HEK293T (cell line): ENCODE data around the gene CLPX.

Experiments used
- CTCF ChIA-PET: fragments of 350-600 bp; formaldehyde crosslinking; extraction: SDS; loops from one replicate; lab custom pipeline; 2021; ENCODE audit warnings: antibody characterized with exemption, inconsistent platforms; lab: Yijun Ruan, JAX
- POLR2A ChIA-PET: fragments of 350-600 bp; formaldehyde crosslinking; extraction: SDS; loops from one replicate; lab custom pipeline; 2020; ENCODE audit warnings: antibody characterized with exemption, inconsistent platforms; lab: Yijun Ruan, JAX
- DNase-seq: peaks from one replicate; pipeline ENCODE4 v3.0.0; 2012; ENCODE audit warnings: mixed read lengths; ENCODE audit errors: extremely low spot score
- ARNT ChIP-seq: fragments of 450-650 bp; IDR thresholded peaks from 2 replicates; pipeline ENCODE4 v1.6.1; 2017; ENCODE audit warnings: mild to moderate bottlenecking
- BHLHE40 ChIP-seq: fragments of 450-650 bp; IDR thresholded peaks from 2 replicates; pipeline ENCODE4 v1.6.1; 2016; ENCODE audit warnings: mild to moderate bottlenecking, moderate library complexity, borderline replicate concordance
- CTBP1 ChIP-seq: fragments of 450-650 bp; IDR thresholded peaks from 2 replicates; pipeline ENCODE4 v1.6.1; 2016; ENCODE audit warnings: borderline replicate concordance
- ELF4 ChIP-seq: fragments of 450-650 bp; IDR thresholded peaks from 2 replicates; pipeline ENCODE4 v1.6.1; 2017; ENCODE audit warnings: antibody characterized with exemption
- FOXA1 ChIP-seq: fragments of 450-650 bp; IDR thresholded peaks from 2 replicates; pipeline ENCODE4 v1.6.1; 2016; ENCODE audit warnings: mild to moderate bottlenecking
- FOXK2 ChIP-seq: fragments of 450-650 bp; IDR thresholded peaks from 2 replicates; pipeline ENCODE4 v1.6.1; 2016; ENCODE audit warnings: mild to moderate bottlenecking
- FOXM1 ChIP-seq: fragments of 450-650 bp; IDR thresholded peaks from 2 replicates; pipeline ENCODE4 v1.6.1; 2017; ENCODE audit warnings: mild to moderate bottlenecking, borderline replicate concordance
- HDGF ChIP-seq: fragments of 450-650 bp; IDR thresholded peaks from 2 replicates; pipeline ENCODE4 v1.6.1; 2017; ENCODE audit warnings: antibody characterized with exemption, borderline replicate concordance
- L3MBTL2 ChIP-seq: fragments of 450-650 bp; conservative IDR thresholded peaks from 2 replicates; pipeline ENCODE4 v1.6.1; 2016; ENCODE audit warnings: mild to moderate bottlenecking
- LEF1 ChIP-seq: fragments of 450-650 bp; IDR thresholded peaks from 2 replicates; pipeline ENCODE4 v1.6.1; 2017; ENCODE audit warnings: mild to moderate bottlenecking, borderline replicate concordance
- NFRKB ChIP-seq: fragments of 450-650 bp; IDR thresholded peaks from 2 replicates; pipeline ENCODE4 v1.6.1; 2016; ENCODE audit warnings: mild to moderate bottlenecking, moderate library complexity
- SP1 ChIP-seq: fragments of 450-650 bp; IDR thresholded peaks from 2 replicates; pipeline ENCODE4 v1.6.1; 2017
- SUZ12 ChIP-seq: fragments of 450-650 bp; IDR thresholded peaks from 2 replicates; pipeline ENCODE4 v1.6.1; 2016; ENCODE audit warnings: mild to moderate bottlenecking
- TARDBP ChIP-seq: fragments of 450-650 bp; IDR thresholded peaks from 2 replicates; pipeline ENCODE4 v1.6.1; 2016
- ZNF384 ChIP-seq: fragments of 450-650 bp; IDR thresholded peaks from 2 replicates; pipeline ENCODE4 v1.6.1; 2016
- TF ChIP-seq, protein P1 (sequence below): fragments of 450-650 bp; IDR thresholded peaks from 2 replicates; pipeline ENCODE4 v1.6.1; 2016

Gene CLPX

DNA sequence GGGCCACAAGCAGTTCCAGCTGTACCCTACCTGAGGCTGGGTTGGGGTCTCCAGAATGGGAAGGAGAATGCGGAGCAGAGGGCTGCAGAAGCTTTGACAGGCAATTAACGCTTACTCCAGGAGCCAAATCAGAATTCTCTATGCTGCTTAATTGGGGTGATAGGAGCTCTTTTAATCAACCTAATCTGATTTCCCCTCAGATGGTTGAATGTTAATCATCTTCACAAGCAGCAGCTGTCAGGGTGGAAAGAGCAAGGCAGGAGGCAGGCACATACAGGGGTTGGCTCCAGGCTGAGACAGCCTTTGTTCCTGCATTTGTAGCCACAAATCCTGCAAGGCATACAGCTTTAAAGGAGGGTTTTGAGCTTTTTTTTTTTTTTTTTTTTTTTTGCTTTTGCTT is 23.5 kb upstream of the CLPX start:
- CTCF ChIA-PET: interaction anchor here (1.5 kb wide), 1 partner anchor 62 kb away, joined by 4 read pairs; no protein-coding TSS in a partner anchor
- POLR2A ChIA-PET: interaction anchor here (0.8 to 2.7 kb wide), 2 partner anchors 24 to 96 kb away, joined by 3 to 8 read pairs; partner anchors contain the start of genes CLPX and RNU5B-1
- DNase-seq: no peak

DNA sequence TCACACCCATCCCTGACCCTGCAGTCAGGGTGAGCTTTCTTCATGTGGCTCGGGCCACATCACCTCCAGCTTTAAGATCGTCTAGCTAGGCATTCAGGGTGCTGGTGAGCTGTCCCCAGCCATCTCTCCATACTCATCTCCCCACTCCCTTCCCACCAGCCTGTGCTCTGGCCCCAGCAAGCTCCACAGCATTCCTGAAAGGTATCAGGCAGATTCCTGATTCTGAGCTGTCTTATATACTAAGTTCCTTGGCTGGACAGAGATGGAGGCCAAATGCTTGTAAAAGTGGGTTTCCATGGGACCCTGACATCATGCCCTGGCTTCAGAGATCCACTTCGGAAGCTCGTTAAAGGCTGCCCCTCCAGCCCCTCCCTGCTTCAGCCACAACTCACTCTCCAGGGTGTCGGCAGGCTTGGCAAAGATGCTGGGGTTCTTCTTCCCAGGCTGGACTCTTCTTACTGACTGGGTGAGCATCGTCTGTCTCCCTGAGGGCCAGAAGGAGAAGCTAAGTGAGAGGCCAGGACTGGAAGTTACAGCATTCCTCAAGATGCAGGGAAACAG is 22.2 kb upstream of the CLPX start:
- no peak for DNase-seq
- ChIA-PET POLR2A (interaction anchor here (1.3 kb wide), 1 partner anchor 22 kb away, joined by 5 read pairs; the partner anchor contains the start of gene CLPX), CTCF (interaction anchor here (0.5 kb wide), 1 partner anchor 20 kb away, joined by 3 read pairs; no protein-coding TSS in a partner anchor)
- no peak for TF ChIP-seq ZNF384
- TF ChIP-seq LEF1: no peak
- no peak for TF ChIP-seq ARNT
- no peak for TF ChIP-seq SP1
- no peak for TF ChIP-seq FOXM1

More for the DNA sequence above, 23.5 kb upstream of the CLPX start:
- TF ChIP-seq TARDBP: no peak
- no peak for TF ChIP-seq NFRKB
- no peak for TF ChIP-seq CTBP1
- TF ChIP-seq FOXK2: no peak
- TF ChIP-seq LEF1: no peak
- TF ChIP-seq ZNF384: no peak
- TF ChIP-seq, protein P1, sequence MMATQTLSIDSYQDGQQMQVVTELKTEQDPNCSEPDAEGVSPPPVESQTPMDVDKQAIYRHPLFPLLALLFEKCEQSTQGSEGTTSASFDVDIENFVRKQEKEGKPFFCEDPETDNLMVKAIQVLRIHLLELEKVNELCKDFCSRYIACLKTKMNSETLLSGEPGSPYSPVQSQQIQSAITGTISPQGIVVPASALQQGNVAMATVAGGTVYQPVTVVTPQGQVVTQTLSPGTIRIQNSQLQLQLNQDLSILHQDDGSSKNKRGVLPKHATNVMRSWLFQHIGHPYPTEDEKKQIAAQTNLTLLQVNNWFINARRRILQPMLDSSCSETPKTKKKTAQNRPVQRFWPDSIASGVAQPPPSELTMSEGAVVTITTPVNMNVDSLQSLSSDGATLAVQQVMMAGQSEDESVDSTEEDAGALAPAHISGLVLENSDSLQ: no peak
- TF ChIP-seq ARNT: no peak
- TF ChIP-seq ELF4: no peak
- TF ChIP-seq HDGF: no peak
- TF ChIP-seq SP1: no peak
- no peak for TF ChIP-seq FOXM1
- no peak for TF ChIP-seq SUZ12
- TF ChIP-seq BHLHE40: no peak
- no peak for TF ChIP-seq FOXA1
- no peak for TF ChIP-seq L3MBTL2

DNA sequence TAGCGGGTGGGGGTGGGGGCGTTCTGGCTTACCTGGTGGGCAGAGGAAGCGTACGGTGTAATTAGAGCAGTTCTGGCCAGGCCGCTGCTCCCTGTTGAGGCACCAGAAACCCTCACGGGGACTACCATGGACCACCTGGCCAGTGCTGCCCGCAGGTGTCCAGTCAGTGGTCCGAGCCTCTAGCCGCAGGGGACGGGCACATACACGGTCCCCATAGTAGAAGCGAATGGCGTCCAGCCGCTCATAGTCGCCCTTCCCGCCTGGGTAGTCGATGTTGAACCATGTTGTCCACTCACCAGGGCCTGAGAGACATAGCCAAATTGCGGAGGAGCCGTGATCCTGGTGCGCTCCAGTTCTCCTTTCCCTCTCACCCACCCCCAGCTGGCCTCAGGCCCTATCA is 21.6 kb upstream of the CLPX start:
- POLR2A ChIA-PET: no interaction called here
- CTCF ChIA-PET: interaction anchor here (0.5 kb wide), 1 partner anchor 19 kb away, joined by 3 read pairs; no protein-coding TSS in a partner anchor
- DNase-seq: no peak
- no peak for TF ChIP-seq HDGF
- TF ChIP-seq ZNF384: no peak
- TF ChIP-seq FOXM1: no peak
- no peak for TF ChIP-seq CTBP1
- TF ChIP-seq FOXK2: no peak
- TF ChIP-seq ELF4: no peak
- no peak for TF ChIP-seq FOXA1
- TF ChIP-seq SUZ12: no peak
- no peak for TF ChIP-seq L3MBTL2
- TF ChIP-seq BHLHE40: no peak
- TF ChIP-seq NFRKB: no peak
- no peak for TF ChIP-seq TARDBP
- no peak for TF ChIP-seq SP1
- TF ChIP-seq ARNT: no peak
- TF ChIP-seq, protein P1: no peak

DNA sequence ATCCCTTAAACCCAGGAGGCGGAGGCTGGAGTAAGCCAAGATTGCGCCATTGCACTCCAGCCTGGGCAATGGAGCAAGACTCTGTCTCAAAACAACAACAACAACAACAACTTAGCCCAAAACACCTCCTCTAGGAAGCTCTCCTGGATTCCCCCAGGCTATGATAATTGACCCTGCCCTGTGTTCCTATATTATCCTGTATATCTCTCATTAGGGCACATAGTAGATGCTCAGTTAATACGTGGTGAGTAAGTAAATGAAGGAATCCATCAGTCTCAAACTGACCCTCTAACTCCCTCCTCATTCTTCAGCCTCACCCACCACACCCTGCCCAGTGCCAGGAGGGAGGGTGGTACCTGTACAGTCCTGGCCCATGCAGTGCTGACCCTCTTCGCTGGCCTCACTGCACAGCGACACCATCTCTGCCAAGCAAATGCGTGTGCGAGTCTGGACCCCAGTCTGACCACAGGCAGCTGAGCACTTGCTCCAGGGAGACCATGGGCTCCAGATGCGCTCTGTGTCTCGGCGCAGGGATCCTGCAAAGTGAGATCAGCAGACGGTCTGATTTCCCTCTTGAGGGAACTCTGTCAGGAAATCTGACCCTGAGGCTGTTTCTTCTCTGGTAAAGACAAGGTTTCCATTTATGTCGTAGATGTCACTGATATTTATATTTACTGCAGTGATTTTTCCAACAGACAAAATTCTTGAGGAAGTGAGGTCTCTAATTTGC is 20.0 kb upstream of the CLPX start:
- no peak for TF ChIP-seq BHLHE40
- no peak for TF ChIP-seq ZNF384
- TF ChIP-seq ARNT: no peak
- TF ChIP-seq LEF1: no peak
- TF ChIP-seq L3MBTL2: no peak
- ChIA-PET POLR2A (no interaction called here), CTCF (no interaction called here)
- DNase-seq: no peak

DNA sequence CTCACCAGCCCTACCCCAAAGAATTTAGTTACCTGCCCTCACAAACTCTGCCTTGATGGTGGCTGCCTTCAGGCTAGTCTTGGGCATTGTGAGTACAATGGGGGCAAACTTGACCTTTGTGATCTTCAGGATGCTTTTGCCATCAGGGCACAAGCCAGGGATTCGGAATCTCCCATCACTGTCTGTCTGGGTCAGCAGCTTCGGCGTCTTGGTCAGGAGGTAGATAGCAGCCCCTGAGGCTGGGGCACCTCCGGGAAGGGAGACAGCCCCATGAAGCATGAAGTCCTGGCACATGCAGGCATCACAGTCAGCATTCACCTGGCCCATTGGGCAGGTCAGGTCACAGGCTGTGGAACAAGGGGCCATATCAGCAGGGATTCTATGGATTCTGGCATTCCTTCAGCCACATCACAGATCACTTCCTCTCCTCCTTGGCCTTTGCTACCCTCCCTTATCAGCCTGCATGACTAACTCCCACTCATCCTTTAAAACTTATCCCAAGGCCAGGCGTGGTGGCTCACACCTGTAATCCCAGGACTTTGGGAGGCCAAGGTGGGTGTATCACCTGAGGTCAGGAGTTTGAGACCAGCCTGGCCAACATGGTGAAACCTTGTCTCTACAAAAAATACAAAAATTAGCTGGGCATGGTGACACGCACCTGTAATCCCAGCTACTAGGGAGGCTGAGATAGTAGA is 19.2 kb upstream of the CLPX start:
- ChIA-PET POLR2A (no interaction called here), CTCF (no interaction called here)
- TF ChIP-seq NFRKB (no peak), SP1 (no peak), SUZ12 (no peak)
- no peak for DNase-seq

DNA sequence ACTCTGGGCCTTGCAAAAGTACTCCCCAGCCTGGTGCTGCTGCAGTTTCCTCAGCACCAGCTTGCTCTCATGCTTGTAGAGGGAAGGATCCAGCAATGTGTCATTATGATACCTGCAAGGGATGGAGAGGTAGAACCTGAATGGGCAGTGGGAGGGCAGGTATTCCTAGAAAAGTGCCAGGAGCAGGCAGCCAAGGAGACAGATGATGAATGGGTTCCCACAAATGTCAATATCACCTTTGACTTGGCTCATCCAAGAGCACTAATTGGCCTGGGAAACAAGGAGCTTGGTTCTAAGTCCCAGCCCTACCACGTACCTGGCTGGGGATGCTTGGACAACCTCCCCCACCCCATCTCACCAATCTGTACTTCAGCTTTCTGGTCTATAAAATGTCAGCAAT is 16.8 kb upstream of the CLPX start:
- POLR2A ChIA-PET: no interaction called here
- no peak for TF ChIP-seq ZNF384
- no peak for DNase-seq
- CTCF ChIA-PET: no interaction called here

DNA sequence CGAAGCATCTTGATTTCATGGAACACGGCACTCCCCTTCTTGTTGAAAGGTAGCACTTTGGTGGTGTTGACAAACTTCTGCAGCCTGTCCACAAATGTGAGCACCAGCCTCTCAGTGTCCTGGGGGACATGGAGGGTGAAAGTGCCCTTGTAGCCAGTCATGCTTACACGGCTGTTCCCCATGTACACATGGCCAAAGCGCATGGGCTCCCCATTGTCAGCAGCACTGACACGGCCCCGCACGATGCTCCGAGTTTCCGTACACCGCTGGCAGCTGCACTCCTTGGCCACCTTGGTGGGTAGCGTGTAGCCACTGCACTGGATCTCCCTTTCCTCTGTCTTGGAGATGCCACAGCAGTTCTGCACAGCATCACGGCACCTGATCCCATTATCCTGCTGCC is 13.4 kb upstream of the CLPX start:
- ChIA-PET POLR2A (no interaction called here), CTCF (interaction anchor here (0.9 kb wide), 1 partner anchor 185 kb away, joined by 3 read pairs; no protein-coding TSS in a partner anchor)
- TF ChIP-seq ARNT: no peak
- DNase-seq: no peak
